AG08395 (cell line): ENCODE results near the gene GABBR1.
A peak's percentile ranks its signal among the peaks of the same experiment; 100 is the strongest.

ENCODE experiments used
- DNase-seq: peaks from one replicate; pipeline ENCODE4 v3.0.0; 2012; ENCODE audit warnings: mixed read lengths, low spot score

GABBR1 gene

GRCh38 chr6:29620630-29621029 lies 12.4 kb downstream of the GABBR1 start:
- no peak for DNase-seq

- DNase-seq, result no peak
Measured at GRCh38 chr6:29619578-29620160, 13.3 kb downstream of the GABBR1 start.

- no peak for DNase-seq
Measured at GRCh38 chr6:29617782-29618554, 15.0 kb downstream of the GABBR1 start.

- DNase-seq, result no peak
Measured at GRCh38 chr6:29611426-29611825, 21.6 kb downstream of the GABBR1 start.

- DNase-seq, result no peak
Measured at GRCh38 chr6:29610540-29610939, 22.4 kb downstream of the GABBR1 start.

- DNase-seq, result no peak
Measured at GRCh38 chr6:29608131-29608530, 24.9 kb downstream of the GABBR1 start.

GRCh38 chr6:29603930-29604329 lies 29.1 kb downstream of the GABBR1 start:
- DNase-seq, result no peak

GRCh38 chr6:29603456-29603855 lies 29.5 kb downstream of the GABBR1 start:
- no peak for DNase-seq

- no peak for DNase-seq
Measured at GRCh38 chr6:29602564-29603361, 30.2 kb downstream of the GABBR1 start.

- no peak for DNase-seq
Measured at GRCh38 chr6:29598172-29598747, 34.7 kb downstream of the GABBR1 start.

GRCh38 chr6:29597184-29597583 lies 35.8 kb downstream of the GABBR1 start:
- no peak for DNase-seq

- DNase-seq, result no peak
Measured at GRCh38 chr6:29596381-29596900, 36.5 kb downstream of the GABBR1 start.

GRCh38 chr6:29593199-29593855 lies 39.7 kb downstream of the GABBR1 start:
- DNase-seq, result no peak

- no peak for DNase-seq
Measured at GRCh38 chr6:29591677-29592076, 41.3 kb downstream of the GABBR1 start.

- no peak for DNase-seq
Measured at GRCh38 chr6:29590218-29590808, 42.7 kb downstream of the GABBR1 start.

- peak; percentile 57 for DNase-seq
Measured at GRCh38 chr6:29589423-29590048, 43.4 kb downstream of the GABBR1 start.

GRCh38 chr6:29584821-29585220 lies 48.2 kb downstream of the GABBR1 start, which contains the start of gene OR2H2:
OR2H2 (plus strand) TSS chr6:29585121; CDS start chr6:29587945, 2,824 bp downstream.
- DNase-seq, result no peak

- DNase-seq, result no peak
Measured at GRCh38 chr6:29577544-29577943, 55.4 kb downstream of the GABBR1 start.

GRCh38 chr6:29576056-29576455 lies 56.9 kb downstream of the GABBR1 start:
- DNase-seq, result no peak

- DNase-seq, result no peak
Measured at GRCh38 chr6:29567991-29568390, 65.0 kb downstream of the GABBR1 start.

- no peak for DNase-seq
Measured at GRCh38 chr6:29567541-29567940, 65.4 kb downstream of the GABBR1 start.
